ENCODE measurements around the gene NR1H3. TPM values are rescaled to one million over a fixed set of nuclear protein-coding genes. Genes with fewer than 3 reads are reported as not detected.

The NR1H3 gene
- total RNA-seq, 1 experiment from 2014 or later = 26.3 TPM

- no peaks in the 10 kb centered on the region for H3K9me3 ChIP-seq (ENCODE audit: control insufficient read depth, low read depth, low read length)
- H3K79me1 ChIP-seq (ENCODE audit: insufficient read depth, low read depth, low read length, poor library complexity, severe bottlenecking) = no peaks in the 10 kb centered on the region
- no peak overlapping the region for H4K8ac ChIP-seq (replicated peaks; ENCODE audit: insufficient read length, low read depth, low read length)
- H3K56ac ChIP-seq (ENCODE audit: insufficient read length, low read depth, low read length) = no peak overlapping the region
- peaks cover 0 to 6% (median 0%) of the 10 kb centered on the region in 3 experiments; a peak in 3 of 7 replicates for H3K36me3 Mint-ChIP-seq (ENCODE audit: insufficient read depth in 1 of 3, low read depth in 3 of 3)
- DNase-seq = no peak
- H2BK20ac ChIP-seq (ENCODE audit: low read depth, low read length, poor library complexity, severe bottlenecking) = no peak overlapping the region
- H3T11ph ChIP-seq (ENCODE audit: low read length) = no peak overlapping the region
- no peaks in the 10 kb centered on the region for H3K79me2 ChIP-seq (ENCODE audit: insufficient read depth, low read length)
- H2BK12ac ChIP-seq (ENCODE audit: insufficient read length, low read depth, low read length) = no peak overlapping the region
- H2BK120ac ChIP-seq (ENCODE audit: low read depth, low read length, poor library complexity, severe bottlenecking) = no peak overlapping the region
- H3K27ac Mint-ChIP-seq = no peak overlapping the region; a peak in 3 of 7 replicates
- WGBS (ENCODE audit: extremely low coverage, insufficient read length, low lambda C conversion rate) = no CpG with 5 or more reads among the region's 22 CpGs
- TF ChIP-seq CTCF (conservative IDR thresholded peaks at IDR 0.05) = no peak
- no peaks in the 10 kb centered on the region for H3K9me3 Mint-ChIP-seq
- H2AFZ ChIP-seq (ENCODE audit: low read length) = no peak overlapping the region
- H4K20me1 ChIP-seq (ENCODE audit: control insufficient read depth, insufficient read depth, insufficient read length) = no peaks in the 10 kb centered on the region
- no peak overlapping the region for H3K23ac ChIP-seq (ENCODE audit: insufficient read length, low read depth, low read length)
- H2BK5ac ChIP-seq (ENCODE audit: insufficient read length, low read length) = no peak overlapping the region
- H2BK15ac ChIP-seq (ENCODE audit: low read depth, low read length) = no peak overlapping the region
- no peak overlapping the region for H4K5ac ChIP-seq (ENCODE audit: insufficient read length, low read depth, low read length)
- H3K27me3 ChIP-seq (ENCODE audit: insufficient read depth, low read length) = no peaks in the 10 kb centered on the region
- no peak overlapping the region for H3K9ac ChIP-seq (ENCODE audit: extremely low read depth, insufficient read length, low read length)
- H3K4me1 Mint-ChIP-seq = peaks cover 19 to 23% of the 10 kb centered on the region in 2 experiments
- H3K23me2 ChIP-seq (ENCODE audit: insufficient read length, low read depth, low read length, poor library complexity, severe bottlenecking) = peaks cover 4% of the 10 kb centered on the region
- H3K27ac ChIP-seq (ENCODE audit: insufficient read length, low read depth, low read length) = no peak overlapping the region
- no peaks in the 10 kb centered on the region; the same call in 1 of the 2 replicates for H3K4me1 ChIP-seq (ENCODE audit: insufficient read depth, low read length)
- no peak overlapping the region for H3K14ac ChIP-seq (ENCODE audit: insufficient read depth, low read length)
- no peak overlapping the region for H3K18ac ChIP-seq (ENCODE audit: insufficient read length, low read depth, low read length)
- no peak overlapping the region for H4K91ac ChIP-seq (ENCODE audit: insufficient read length, low read depth, low read length)
- H2AK5ac ChIP-seq (ENCODE audit: insufficient read length, low read length) = no peak overlapping the region
- no peak overlapping the region for H3K4ac ChIP-seq (ENCODE audit: low read depth, low read length)
- no peaks in the 10 kb centered on the region; the same call in 1 of the 2 replicates for H3K27me3 Mint-ChIP-seq (ENCODE audit: low read depth)
- no peak overlapping the region for H3K4me3 Mint-ChIP-seq
- H3K4me2 ChIP-seq (ENCODE audit: insufficient read depth, insufficient read length, low read length) = no peak overlapping the region
Observed at GRCh38 chr11:47261291-47261800, 3.5 kb downstream of the NR1H3 start.

Data from H9 (cell line).